GM12878 (cell line): ENCODE results near the gene CDK13. TPM values are rescaled to one million over a fixed set of nuclear protein-coding genes. Genes with fewer than 3 reads are reported as not detected.

Experiments
- ATAC-seq: fragments of 200-7000 bp; cut with Tn5 transposase; 3 replicates; pipeline ENCODE4 v1.9.1; 2020; ENCODE audit warnings: mild to moderate bottlenecking, moderate library complexity
- BruUV-seq: library from RNA; stranded (reverse); fragments of 400-500 nt; replicated peaks from 2 replicates; lab custom pipeline; 2021; lab: Mats Ljungman, UMichigan
- CTCF ChIA-PET: fragments of 300-600 bp; sonication (Branson Sonifier 250); formaldehyde crosslinking; extraction: SDS; loops from one replicate; lab custom pipeline; 2021; ENCODE audit warnings: inconsistent platforms; lab: Yijun Ruan, JAX
- POLR2A ChIA-PET: fragments of 350-600 bp; formaldehyde crosslinking; extraction: SDS; loops from one replicate; lab custom pipeline; 2021; ENCODE audit warnings: inconsistent platforms; lab: Charles Lee
- RAD21 ChIA-PET: fragments of 300-600 bp; sonication (Branson Sonifier 250); formaldehyde crosslinking; loops from one replicate; lab custom pipeline; 2023; ENCODE audit warnings: antibody characterized with exemption; ENCODE audit not compliant: unreplicated experiment; lab: Charles Lee
- SMC1A ChIA-PET: fragments of 300-600 bp; sonication (Branson Sonifier 250); formaldehyde crosslinking; loops from one replicate; lab custom pipeline; 2023; ENCODE audit not compliant: unreplicated experiment, uncharacterized antibody; lab: Charles Lee
- DNase-seq: peaks from one replicate; pipeline ENCODE4 v3.0.0-alpha.2; 2011; ENCODE audit warnings: low read depth, low spot score
- FAIRE-seq: peaks from 3 replicates; lab custom pipeline; 2011; peaks lifted over from hg19 to GRCh38; lab: Jason Lieb, UNC
- H2AFZ ChIP-seq: 2 replicates; pipeline ENCODE4 v1.6.0; 2011; ENCODE audit warnings: low read depth, low read length, control low read depth; ENCODE audit not compliant: control insufficient read depth
- H3K27ac ChIP-seq: 2 replicates; pipeline ENCODE4 v1.5.1; 2011; ENCODE audit warnings: control low read depth; ENCODE audit not compliant: control insufficient read depth, insufficient read depth
- H3K27me3 ChIP-seq, 2 experiments: replicated peaks in 1 of 2; 2 replicates each; pipeline versions ENCODE4 v1.6.0 to v1.6.1; 2011; ENCODE audit warnings: low read length in 1 of 2; ENCODE audit not compliant: control insufficient read depth in 2 of 2, insufficient read depth in 2 of 2
- H3K36me3 ChIP-seq, 2 experiments: 2 replicates each; pipeline ENCODE4 v1.5.1; 2011; ENCODE audit warnings: low read length in 1 of 2; ENCODE audit not compliant: control insufficient read depth in 2 of 2, insufficient read depth in 2 of 2
- H3K4me1 ChIP-seq: 2 replicates; pipeline ENCODE4 v1.6.1; 2011; ENCODE audit warnings: mild to moderate bottlenecking, low read length, moderate library complexity, mixed read lengths; ENCODE audit not compliant: control insufficient read depth, insufficient read depth
- H3K4me2 ChIP-seq: 2 replicates; pipeline ENCODE4 v1.6.0; 2011; ENCODE audit warnings: control low read depth; ENCODE audit not compliant: control insufficient read depth, insufficient read depth
- H3K4me3 ChIP-seq: fragments of 200-600 bp; sonication (generic); 2 replicates; pipeline ENCODE4 v1.5.1; 2016
- H3K79me2 ChIP-seq: 2 replicates; pipeline ENCODE4 v1.6.0; 2011; ENCODE audit warnings: low read length; ENCODE audit not compliant: control insufficient read depth, insufficient read depth
- H3K9ac ChIP-seq: 2 replicates; pipeline ENCODE4 v1.8.0; 2011; ENCODE audit warnings: low read length, control low read depth, mixed read lengths; ENCODE audit not compliant: control insufficient read depth, insufficient read depth
- H3K9me3 ChIP-seq: replicated peaks from 3 replicates; pipeline ENCODE4 v1.5.1; 2011; ENCODE audit warnings: mild to moderate bottlenecking, low read length; ENCODE audit not compliant: control insufficient read depth, insufficient read depth
- H4K20me1 ChIP-seq: 2 replicates; pipeline ENCODE4 v1.6.0; 2011; ENCODE audit not compliant: control insufficient read depth, insufficient read depth
- CHD4 ChIP-seq: fragments of 200-600 bp; sonication (generic); IDR thresholded peaks from 2 replicates; pipeline ENCODE4 v1.6.1; 2016; ENCODE audit warnings: mild to moderate bottlenecking
- DPF2 ChIP-seq: fragments of 450-650 bp; IDR thresholded peaks from 2 replicates; pipeline ENCODE4 v1.6.1; 2017; ENCODE audit warnings: mild to moderate bottlenecking
- ESRRA ChIP-seq: IDR thresholded peaks from 2 replicates; pipeline ENCODE4 v1.6.1; 2012; ENCODE audit warnings: mild to moderate bottlenecking, low read length, improper control_type of control experiment
- FOXK2 ChIP-seq: fragments of 450-650 bp; IDR thresholded peaks from 2 replicates; pipeline ENCODE4 v1.6.1; 2017; ENCODE audit warnings: mild to moderate bottlenecking, moderate library complexity
- HCFC1 ChIP-seq: fragments of 150-350 bp; IDR thresholded peaks from 2 replicates; pipeline ENCODE4 v1.6.1; 2014; ENCODE audit warnings: low read length
- IRF5 ChIP-seq: fragments of 450-650 bp; IDR thresholded peaks from 2 replicates; pipeline ENCODE4 v1.6.1; 2017; ENCODE audit warnings: borderline replicate concordance
- KLF5 ChIP-seq: fragments of 450-650 bp; IDR thresholded peaks from 2 replicates; pipeline ENCODE4 v1.6.1; 2014; ENCODE audit warnings: mild to moderate bottlenecking; ENCODE audit not compliant: partially characterized antibody
- MYB ChIP-seq: fragments of 150-350 bp; IDR thresholded peaks from 2 replicates; pipeline ENCODE4 v1.6.1; 2014; ENCODE audit warnings: mild to moderate bottlenecking, low read depth, low read length, borderline replicate concordance
- NFYB ChIP-seq: IDR thresholded peaks from 2 replicates; pipeline ENCODE4 v1.6.1; 2011; ENCODE audit warnings: low read depth, mild to moderate bottlenecking, low read length, improper control_type of control experiment, moderate library complexity; ENCODE audit not compliant: insufficient read depth
- PAX5 ChIP-seq: IDR thresholded peaks from 2 replicates; pipeline ENCODE4 v1.6.1; 2011; ENCODE audit warnings: low read depth, low read length, borderline replicate concordance
- RUNX3 ChIP-seq: IDR thresholded peaks from 2 replicates; pipeline ENCODE4 v1.6.1; 2012; ENCODE audit warnings: low read length, inconsistent platforms
- SP1 ChIP-seq: IDR thresholded peaks from one replicate; pipeline ENCODE4 v1.6.1; 2011; ENCODE audit warnings: low read depth, low read length
- SPI1 ChIP-seq: IDR thresholded peaks from 2 replicates; pipeline ENCODE4 v1.6.1; 2011; ENCODE audit warnings: low read depth, mild to moderate bottlenecking, low read length, moderate library complexity, borderline replicate concordance; ENCODE audit not compliant: insufficient read depth
- SRF ChIP-seq, 2 experiments: IDR thresholded peaks; 2 replicates each; pipeline ENCODE4 v1.6.1; 2011; ENCODE audit warnings: low read depth in 2 of 2, low read length in 2 of 2, mild to moderate bottlenecking in 1 of 2, moderate library complexity in 1 of 2
- STAT3 ChIP-seq: IDR thresholded peaks from 2 replicates; pipeline ENCODE4 v1.6.1; 2011; ENCODE audit warnings: low read depth, low read length, improper control_type of control experiment
- TCF7 ChIP-seq: IDR thresholded peaks from 2 replicates; pipeline ENCODE4 v1.6.1; 2014; ENCODE audit warnings: antibody characterized with exemption, borderline replicate concordance
- YBX1 ChIP-seq: fragments of 450-650 bp; IDR thresholded peaks from 2 replicates; pipeline ENCODE4 v1.6.1; 2016; ENCODE audit warnings: antibody characterized with exemption
- ZBTB4 ChIP-seq: fragments of 450-650 bp; formaldehyde crosslinking; IDR thresholded peaks from 2 replicates; pipeline ENCODE4 v1.4.0; 2022; ENCODE audit warnings: mild to moderate bottlenecking, moderate library complexity
- ZNF274 ChIP-seq: IDR thresholded peaks from one replicate; pipeline ENCODE4 v1.8.0; 2011; ENCODE audit not compliant: insufficient read length, insufficient read depth
- WGBS: methylation state at CpG from one replicate; pipeline ENCODE4 v1.1.6; 2016; ENCODE audit warnings: low lambda C conversion rate; ENCODE audit not compliant: insufficient replicate concordance, insufficient coverage; ENCODE audit errors: missing lambda C conversion rate; 5-methylcytosine and 5-hydroxymethylcytosine counted together
- in situ Hi-C: fragments of 300-500 bp; cut with MboI; formaldehyde crosslinking; loops from 9 replicates; pipeline ENCODE4 v1.14.3; 2018; ENCODE audit warnings: mixed read lengths
- intact Hi-C: fragments of 100-400 bp; cut with micrococcal nuclease; formaldehyde crosslinking; loops from one replicate; pipeline ENCODE4 v1.14.2; 2022; ENCODE audit not compliant: unreplicated experiment
- polyA plus RNA-seq, 11 experiments: library from polyadenylated mRNA; depleted of rRNA in 4 of 11; unstranded in 6 of 11; stranded (reverse) in 5 of 11; fragments of >200 nt; fragmentation: Nextera tagmentation in 4 of 11; fragmentation: Illumina TruSeq in 1 of 11; extraction: Ambion mirVana in 4 of 11; extraction: Trizol in 1 of 11; gene quantifications; 1 replicate in 1 of 11; 2 replicates in 10 of 11; pipeline versions ENCODE4 v1.2.1 to v1.2.3, GENCODE V29; 2011 to 2016; ENCODE audit warnings: inconsistent platforms in 2 of 11, missing spikeins in 2 of 11, low read depth in 1 of 11
- total RNA-seq, 4 experiments: library from RNA; depleted of rRNA in 3 of 4; stranded (reverse); fragments of >200 nt in 3 of 4; fragmentation: Illumina TruSeq in 1 of 4; extraction: Trizol in 1 of 4; gene quantifications; 2 replicates each; pipeline versions ENCODE4 v1.2.1 to v1.2.3, GENCODE V29; 2013 to 2021
- TF ChIP-seq, protein P1 (sequence below): fragments of 450-650 bp; formaldehyde crosslinking; IDR thresholded peaks from 2 replicates; pipeline ENCODE4 v1.5.0; 2022; ENCODE audit warnings: mild to moderate bottlenecking, missing genetic modification characterization

CDK13 gene
- total and polyA plus RNA-seq, 10 of the 15 experiments (the other 5 are each of a cell fraction or from before 2014, with no cell fraction given): 10.8 to 44.4 (median 28.0) TPM

DNA sequence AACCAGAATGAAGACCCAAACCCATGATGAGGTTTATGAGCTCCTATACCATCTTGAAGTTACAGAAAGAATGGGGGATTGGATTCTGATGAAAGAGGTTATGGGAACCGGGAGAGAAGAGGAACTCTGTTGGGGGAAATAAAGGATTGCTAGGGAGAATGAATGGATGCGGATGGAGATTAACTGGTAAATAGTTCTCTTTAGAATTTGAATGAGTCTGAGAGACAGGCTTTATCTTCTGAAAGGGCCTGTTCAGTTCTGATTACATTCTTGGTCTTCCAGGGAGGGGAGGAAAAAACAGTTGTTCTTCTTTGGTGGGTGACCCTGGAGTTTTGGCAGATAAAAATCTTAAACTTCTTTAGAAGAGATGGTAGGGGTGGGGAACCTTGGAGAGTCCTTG lies 198.6 kb downstream of the CDK13 start:
- in situ Hi-C loops: no loop called here
- Histone ChIP-seq H3K4me1 (no peaks in the 10 kb centered on the region), H3K4me2 (no peak overlapping the region), H3K27ac (no peak overlapping the region), H2AFZ (no peak overlapping the region), H3K9me3 (no peaks in the 10 kb centered on the region), H4K20me1 (no peaks in the 10 kb centered on the region), H3K36me3 (no peaks in the 10 kb centered on the region), H3K79me2 (no peaks in the 10 kb centered on the region), H3K9ac (no peak overlapping the region), H3K27me3 (no peaks in the 10 kb centered on the region), H3K4me3 (no peak overlapping the region)
- no peak for DNase-seq
- SMC1A ChIA-PET: no interaction called here
- no peak for ATAC-seq
- intact Hi-C loops: no loop called here
- CTCF ChIA-PET: no interaction called here
- no peak for FAIRE-seq
- RAD21 ChIA-PET: no interaction called here
- POLR2A ChIA-PET: no interaction called here
- no TSS peak for BruUV-seq
- no peak for TF ChIP-seq IRF5
- TF ChIP-seq SPI1: no peak
- TF ChIP-seq ZBTB4 (CRISPR knock-in tag): no peak
- no peak for TF ChIP-seq KLF5
- no peak for TF ChIP-seq SP1
- TF ChIP-seq MYB: no peak
- TF ChIP-seq RUNX3: no peak
- no peak for TF ChIP-seq PAX5
- no peak for TF ChIP-seq FOXK2
- no peak for TF ChIP-seq HCFC1
- TF ChIP-seq CHD4: no peak
- TF ChIP-seq, protein P1, sequence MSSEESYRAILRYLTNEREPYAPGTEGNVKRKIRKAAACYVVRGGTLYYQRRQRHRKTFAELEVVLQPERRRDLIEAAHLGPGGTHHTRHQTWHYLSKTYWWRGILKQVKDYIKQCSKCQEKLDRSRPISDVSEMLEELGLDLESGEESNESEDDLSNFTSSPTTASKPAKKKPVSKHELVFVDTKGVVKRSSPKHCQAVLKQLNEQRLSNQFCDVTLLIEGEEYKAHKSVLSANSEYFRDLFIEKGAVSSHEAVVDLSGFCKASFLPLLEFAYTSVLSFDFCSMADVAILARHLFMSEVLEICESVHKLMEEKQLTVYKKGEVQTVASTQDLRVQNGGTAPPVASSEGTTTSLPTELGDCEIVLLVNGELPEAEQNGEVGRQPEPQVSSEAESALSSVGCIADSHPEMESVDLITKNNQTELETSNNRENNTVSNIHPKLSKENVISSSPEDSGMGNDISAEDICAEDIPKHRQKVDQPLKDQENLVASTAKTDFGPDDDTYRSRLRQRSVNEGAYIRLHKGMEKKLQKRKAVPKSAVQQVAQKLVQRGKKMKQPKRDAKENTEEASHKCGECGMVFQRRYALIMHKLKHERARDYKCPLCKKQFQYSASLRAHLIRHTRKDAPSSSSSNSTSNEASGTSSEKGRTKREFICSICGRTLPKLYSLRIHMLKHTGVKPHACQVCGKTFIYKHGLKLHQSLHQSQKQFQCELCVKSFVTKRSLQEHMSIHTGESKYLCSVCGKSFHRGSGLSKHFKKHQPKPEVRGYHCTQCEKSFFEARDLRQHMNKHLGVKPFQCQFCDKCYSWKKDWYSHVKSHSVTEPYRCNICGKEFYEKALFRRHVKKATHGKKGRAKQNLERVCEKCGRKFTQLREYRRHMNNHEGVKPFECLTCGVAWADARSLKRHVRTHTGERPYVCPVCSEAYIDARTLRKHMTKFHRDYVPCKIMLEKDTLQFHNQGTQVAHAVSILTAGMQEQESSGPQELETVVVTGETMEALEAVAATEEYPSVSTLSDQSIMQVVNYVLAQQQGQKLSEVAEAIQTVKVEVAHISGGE (CRISPR knock-in tag): no peak
- no peak for TF ChIP-seq YBX1
- no peak for TF ChIP-seq ESRRA
- TF ChIP-seq STAT3: no peak
- no peak for TF ChIP-seq NFYB
- no peak for TF ChIP-seq SRF (IDR thresholded peaks at IDR 0.05; ENCODE audit: low read depth in 2 of 2, low read length in 2 of 2)
- no peak for TF ChIP-seq TCF7
- TF ChIP-seq ZNF274: no peak
- no peak for TF ChIP-seq DPF2
- WGBS: 64% methylated on average over 2 of the region's 2 CpGs
